ENCODE results near the gene POLR2H.

Gene POLR2H

DNA sequence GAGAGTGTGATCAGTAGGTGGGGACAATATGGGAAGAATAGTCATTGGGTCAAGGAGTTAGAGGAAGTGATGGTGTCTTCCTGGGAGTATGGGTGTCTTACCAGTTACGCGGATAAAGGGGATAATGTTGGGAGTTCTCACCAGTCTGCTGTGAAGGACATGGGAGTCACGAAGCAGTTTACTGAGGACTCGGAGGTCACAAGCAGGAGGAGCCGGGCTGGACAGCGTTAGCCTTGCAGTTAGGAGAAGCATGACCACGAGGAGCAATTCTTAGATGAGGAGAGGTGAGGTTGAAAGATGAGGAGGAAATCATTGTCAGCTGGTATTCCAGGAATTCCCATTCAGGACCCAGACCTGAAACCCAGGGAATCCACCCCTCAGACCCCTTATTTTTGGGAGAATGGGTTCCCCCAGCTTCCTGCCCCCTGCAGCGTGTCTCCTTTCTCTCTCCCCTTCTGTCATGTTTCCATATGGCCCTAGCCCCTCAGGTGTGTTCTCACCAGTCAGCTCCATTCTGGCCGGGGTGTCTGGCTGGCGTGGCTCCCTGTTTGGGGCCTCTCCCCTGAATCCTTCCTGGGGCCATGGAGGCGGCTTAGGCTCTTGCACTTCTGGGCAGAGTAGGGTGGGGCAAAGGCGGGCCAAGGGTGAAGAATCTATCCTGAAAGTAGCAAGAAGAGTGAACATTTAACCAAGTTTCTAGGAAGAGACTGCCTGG is 14.4 kb downstream of the POLR2H start:
- no peak for DNase-seq

DNA sequence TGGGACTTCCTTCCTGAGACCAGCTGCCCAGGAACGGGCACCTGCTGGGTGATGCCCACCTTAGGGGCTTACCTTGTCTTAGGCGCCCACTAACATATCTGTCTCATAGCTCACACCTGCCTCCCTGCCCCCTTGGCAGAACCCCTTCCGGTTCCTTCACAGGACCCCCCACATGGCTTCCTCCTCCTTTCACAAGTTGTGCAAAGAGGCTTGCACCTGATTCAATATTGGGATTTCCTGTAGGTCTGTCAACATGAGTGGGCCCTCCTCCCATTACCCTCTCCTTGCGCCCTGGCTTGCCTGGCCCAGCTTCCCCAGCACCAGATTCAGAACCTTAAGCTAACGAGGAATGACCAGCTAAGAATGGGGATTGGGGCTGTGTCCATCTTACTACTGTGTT is 15.9 kb downstream of the POLR2H start:
- DNase-seq = peak; percentile 43

DNA sequence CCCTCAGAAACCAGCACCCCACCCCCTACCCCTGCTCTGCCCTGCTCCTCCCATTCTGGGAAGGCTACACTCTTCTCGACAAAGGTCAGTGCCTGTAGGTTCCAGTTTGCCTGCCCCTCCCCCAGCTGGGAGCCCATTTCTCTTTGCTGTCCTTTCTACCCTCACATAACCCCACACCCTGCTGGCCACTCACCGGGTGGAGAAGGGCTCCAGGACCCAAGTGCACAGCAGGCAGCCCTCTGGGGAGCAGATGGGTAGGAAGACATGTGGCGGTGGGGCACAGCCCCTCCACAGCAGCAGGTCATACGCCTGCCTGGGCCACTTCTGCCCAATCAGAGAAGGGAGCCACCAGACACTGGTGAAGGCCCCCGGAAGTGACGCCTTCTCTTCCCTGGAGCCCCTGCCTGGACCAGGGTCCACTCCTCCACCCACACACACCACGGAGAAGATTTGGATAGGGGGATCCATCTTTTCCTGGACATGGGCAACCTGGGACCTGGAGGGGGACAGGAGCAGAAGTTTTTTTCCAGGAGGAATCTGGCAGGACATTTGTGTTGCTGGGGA is 16.5 kb downstream of the POLR2H start, which contains the start of gene THPO:
THPO (minus strand) TSS at position 326 of the 564 bp plus-strand sequence. CDS start 1,948 bp downstream, outside the sequence.
- DNase-seq = peak; percentile 89

DNA sequence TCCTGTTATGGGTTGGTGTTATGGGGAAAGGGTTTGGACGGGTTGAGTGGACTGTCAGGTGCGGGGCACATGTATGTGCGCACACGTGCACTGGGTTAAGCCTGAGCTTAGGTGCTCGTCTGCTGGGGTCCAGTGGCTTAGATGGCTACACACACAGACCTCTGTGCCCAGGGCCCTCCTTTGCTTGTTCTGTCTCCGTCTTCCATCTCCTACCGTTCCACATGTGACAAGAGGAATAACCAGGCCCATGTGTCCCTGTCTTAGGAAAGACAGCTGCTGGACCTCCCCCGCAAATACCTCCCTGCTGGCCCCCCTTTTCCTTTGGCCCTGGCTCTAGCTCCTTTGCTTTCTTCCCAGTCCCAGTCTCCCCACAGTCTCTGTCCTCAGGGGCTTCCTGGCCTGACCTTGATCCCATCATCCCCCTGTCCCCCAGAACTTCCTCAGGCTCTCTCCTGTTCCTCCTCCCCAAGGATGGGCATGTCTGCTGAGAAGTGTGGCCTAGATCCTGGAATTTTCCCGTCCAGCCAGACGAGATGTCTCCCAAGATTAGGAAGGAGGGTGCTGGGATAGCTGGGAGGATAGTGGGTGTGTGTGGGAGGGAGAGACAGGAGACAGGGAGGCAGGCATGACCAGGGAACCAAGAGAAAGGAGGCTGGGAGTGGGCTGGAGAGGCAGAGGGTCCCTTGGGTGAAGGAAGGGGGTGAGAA is 17.3 kb downstream of the POLR2H start:
- no peak for DNase-seq

DNA sequence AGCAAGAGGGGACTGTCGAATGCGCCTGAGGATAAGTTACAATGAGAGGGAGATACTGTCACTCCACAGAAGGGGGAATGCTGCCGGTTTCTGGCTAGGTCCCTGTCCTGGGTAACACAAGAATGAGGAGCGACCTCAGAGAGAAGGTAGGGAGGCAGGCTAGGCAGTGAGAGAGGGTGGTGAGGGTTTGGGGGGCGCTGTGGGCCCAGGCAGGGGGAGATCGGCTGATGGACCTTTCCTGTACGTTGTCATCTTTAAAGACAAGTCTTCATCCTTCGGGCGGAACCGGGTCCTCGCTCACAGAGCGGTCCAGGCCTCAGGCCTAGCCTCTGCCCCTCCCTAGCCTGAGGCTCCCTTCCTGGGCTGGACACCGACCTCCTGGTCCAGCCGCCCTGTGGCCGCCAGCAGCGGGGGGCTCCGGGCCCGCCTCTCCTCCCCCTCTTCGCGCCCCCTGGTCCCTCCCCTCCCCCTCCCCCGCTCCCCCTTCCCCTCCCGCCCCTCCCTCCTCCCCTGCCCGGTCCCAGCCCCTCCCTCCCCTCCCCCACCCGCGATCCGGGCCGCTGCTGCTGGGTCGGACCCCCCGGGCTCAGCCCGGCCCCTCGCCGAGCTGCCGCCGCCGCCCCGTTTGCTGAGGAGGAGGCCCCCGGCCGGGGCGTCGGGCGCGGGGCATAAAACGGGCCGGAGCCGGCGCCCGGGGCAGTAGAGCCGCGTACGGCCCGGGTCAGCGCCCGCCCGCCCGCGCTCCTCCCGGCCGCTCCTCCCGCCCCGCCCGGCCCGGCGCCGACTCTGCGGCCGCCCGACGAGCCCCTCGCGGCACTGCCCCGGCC is 18.1 kb downstream of the POLR2H start, which contains the start of gene CHRD:
CHRD (plus strand) TSS at position 697 of the 827 bp plus-strand sequence. CDS start 265 bp downstream, outside the sequence.
- no peak for DNase-seq

DNA sequence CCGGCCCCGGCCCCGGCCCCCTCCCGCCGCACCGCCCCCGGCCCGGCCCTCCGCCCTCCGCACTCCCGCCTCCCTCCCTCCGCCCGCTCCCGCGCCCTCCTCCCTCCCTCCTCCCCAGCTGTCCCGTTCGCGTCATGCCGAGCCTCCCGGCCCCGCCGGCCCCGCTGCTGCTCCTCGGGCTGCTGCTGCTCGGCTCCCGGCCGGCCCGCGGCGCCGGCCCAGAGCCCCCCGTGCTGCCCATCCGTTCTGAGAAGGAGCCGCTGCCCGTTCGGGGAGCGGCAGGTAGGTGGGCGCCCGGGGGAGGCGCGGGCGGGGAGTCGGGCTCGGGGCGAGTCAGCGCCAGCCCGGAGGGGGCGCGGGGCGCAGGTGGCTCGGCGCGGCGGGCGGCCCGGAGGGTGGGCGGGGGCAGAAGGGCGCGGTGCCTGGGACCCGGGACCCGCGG is 18.7 kb downstream of the POLR2H start:
- DNase-seq = peak; percentile 11

DNA sequence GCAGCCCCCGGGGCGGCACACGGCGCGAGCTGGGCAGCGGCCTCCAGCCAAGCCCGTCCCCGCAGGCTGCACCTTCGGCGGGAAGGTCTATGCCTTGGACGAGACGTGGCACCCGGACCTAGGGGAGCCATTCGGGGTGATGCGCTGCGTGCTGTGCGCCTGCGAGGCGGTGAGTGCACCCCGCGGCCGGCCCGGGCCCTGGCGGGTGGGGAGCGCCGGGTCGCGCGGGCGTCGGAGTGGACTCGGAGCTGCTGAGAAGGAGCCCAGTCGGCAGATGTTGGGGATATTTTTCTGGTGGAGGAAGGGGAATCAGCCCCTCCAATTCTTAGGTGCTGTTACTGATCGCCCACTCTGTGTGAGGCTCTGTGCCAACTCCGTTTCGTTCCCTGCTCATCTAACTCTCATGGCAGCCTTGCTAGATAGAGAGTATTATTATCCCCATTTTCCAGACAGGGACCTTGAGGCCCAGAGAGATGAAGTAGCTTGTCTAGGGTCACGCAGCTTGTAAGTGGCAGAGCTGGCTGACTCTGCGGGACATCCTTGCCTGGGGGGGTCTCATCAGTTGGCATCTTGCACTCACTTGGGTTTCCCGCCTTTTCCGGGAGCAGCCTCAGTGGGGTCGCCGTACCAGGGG is 19.2 kb downstream of the POLR2H start:
- DNase-seq = no peak

DNA sequence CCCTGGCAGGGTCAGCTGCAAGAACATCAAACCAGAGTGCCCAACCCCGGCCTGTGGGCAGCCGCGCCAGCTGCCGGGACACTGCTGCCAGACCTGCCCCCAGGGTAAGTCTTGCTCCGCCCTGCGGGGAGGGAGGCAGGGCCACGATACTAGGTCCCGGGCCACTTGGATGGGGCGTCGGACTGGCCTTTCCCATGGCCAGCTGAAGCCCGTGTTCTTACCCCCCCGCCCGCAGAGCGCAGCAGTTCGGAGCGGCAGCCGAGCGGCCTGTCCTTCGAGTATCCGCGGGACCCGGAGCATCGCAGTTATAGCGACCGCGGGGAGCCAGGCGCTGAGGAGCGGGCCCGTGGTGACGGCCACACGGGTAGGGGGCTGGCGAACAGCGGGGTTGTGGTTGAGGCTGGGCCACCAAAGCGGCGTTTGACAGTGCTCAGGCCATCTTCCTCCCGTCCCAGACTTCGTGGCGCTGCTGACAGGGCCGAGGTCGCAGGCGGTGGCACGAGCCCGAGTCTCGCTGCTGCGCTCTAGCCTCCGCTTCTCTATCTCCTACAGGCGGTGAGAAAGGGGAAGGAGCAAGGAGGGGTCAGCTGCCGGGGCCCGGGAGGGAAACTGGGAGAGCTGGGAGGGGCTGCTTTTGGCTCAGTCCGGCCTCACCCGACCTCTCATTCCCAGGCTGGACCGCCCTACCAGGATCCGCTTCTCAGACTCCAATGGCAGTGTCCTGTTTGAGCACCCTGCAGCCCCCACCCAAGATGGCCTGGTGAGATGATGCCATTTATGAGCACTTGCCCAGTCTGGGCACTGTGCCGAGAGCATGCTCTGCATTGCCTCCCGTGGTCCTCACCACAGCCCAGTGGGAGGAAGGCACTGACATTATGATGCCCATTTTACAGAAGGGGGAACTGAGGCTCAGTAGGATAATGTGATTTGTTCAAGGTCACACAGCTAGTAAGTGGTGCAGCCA is 20.0 kb downstream of the POLR2H start:
- no peak for DNase-seq

DNA sequence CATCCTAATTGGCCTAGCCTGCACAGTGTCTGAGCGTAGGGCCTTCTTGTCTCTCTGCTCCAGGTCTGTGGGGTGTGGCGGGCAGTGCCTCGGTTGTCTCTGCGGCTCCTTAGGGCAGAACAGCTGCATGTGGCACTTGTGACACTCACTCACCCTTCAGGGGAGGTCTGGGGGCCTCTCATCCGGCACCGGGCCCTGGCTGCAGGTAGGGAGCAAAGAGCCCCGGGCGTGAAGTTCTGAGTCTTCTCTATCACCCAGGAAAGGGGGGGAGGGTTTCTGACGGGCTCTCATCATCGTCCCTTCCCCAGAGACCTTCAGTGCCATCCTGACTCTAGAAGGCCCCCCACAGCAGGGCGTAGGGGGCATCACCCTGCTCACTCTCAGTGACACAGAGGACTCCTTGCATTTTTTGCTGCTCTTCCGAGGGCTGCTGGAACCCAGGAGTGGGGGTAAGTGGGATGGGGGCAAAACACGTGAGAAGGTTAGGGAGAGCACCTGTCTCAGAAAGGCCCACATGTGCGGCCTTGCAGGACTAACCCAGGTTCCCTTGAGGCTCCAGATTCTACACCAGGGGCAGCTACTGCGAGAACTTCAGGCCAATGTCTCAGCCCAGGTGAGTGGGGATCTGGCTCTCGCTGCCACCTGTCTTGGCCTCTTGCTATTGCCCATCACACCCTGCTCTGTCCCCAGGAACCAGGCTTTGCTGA is 21.0 kb downstream of the POLR2H start:
- DNase-seq = no peak

DNA sequence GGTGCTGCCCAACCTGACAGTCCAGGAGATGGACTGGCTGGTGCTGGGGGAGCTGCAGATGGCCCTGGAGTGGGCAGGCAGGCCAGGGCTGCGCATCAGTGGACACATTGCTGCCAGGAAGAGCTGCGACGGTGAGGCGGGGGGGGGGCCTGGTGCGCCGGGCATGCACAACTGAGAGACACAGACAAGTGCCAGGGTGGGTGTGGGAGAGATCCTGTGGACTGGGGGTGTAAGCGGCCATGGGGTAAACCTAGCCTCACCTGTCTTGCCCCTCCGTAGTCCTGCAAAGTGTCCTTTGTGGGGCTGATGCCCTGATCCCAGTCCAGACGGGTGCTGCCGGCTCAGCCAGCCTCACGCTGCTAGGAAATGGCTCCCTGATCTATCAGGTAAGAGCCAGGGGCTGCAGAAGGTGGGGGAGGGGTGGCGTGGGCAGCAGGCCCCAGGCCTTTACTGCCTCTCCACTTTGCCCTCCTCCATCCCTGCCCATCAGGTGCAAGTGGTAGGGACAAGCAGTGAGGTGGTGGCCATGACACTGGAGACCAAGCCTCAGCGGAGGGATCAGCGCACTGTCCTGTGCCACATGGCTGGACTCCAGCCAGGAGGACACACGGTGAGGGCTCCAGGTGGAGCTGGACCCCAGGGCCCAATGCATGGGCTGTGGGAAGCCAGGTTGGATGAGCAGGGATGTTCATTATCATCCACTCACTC is 21.7 kb downstream of the POLR2H start:
- DNase-seq = no peak

DNA sequence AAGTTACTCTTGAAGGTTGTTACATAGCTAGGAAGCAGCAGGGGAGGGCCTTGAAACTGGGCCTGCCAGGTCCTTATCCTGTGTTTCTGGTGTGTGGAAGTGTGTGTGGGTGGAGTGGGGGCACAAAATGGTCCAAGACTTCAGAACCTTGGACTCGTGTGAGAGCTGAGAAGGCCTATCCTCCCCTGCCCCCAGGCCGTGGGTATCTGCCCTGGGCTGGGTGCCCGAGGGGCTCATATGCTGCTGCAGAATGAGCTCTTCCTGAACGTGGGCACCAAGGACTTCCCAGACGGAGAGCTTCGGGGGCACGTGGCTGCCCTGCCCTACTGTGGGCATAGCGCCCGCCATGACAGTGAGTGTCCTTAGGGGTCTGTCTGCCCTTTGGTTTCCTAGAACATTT is 22.8 kb downstream of the POLR2H start:
- DNase-seq = no peak

DNA sequence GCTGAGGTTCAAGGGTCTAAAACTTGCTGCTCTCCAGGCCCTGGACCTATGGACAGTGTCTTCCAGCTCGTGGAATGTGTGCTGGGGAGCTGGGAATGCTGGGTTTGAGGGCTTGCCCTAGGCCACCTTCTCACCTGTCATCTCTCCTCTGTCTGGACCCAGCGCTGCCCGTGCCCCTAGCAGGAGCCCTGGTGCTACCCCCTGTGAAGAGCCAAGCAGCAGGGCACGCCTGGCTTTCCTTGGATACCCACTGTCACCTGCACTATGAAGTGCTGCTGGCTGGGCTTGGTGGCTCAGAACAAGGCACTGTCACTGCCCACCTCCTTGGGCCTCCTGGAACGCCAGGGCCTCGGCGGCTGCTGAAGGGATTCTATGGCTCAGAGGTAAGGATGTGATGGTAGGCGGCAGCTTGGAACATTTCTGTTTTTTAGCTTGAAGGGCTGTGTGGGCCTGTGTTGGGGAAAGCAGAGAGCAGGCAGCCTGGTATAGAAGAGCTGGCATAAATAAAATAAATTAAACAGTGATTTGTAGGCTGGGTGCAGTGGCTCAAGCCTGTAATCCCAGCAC is 23.4 kb downstream of the POLR2H start:
- DNase-seq = no peak

DNA sequence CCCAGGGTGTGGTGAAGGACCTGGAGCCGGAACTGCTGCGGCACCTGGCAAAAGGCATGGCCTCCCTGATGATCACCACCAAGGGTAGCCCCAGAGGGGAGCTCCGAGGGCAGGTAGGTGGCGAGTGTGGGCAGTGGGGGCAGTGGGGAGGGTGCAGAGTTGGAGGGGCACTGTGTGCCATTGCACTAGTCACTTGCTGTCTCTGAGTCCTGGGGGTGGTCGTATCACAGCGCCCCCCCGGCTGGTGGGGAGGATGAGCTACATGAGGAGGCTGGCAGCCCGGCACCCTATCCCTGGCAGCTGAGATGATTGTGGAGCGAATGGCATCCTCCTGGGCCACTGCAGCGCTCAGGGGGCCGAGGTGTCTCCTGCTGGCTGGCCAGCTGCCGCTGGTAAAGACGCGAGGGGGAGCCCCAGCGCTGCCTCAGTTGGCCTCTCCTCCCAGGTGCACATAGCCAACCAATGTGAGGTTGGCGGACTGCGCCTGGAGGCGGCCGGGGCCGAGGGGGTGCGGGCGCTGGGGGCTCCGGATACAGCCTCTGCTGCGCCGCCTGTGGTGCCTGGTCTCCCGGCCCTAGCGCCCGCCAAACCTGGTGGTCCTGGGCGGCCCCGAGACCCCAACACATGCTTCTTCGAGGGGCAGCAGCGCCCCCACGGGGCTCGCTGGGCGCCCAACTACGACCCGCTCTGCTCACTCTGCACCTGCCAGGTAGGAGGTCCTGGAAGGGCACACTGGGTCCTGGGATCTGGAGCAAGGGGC is 24.7 kb downstream of the POLR2H start:
- no peak for DNase-seq

DNA sequence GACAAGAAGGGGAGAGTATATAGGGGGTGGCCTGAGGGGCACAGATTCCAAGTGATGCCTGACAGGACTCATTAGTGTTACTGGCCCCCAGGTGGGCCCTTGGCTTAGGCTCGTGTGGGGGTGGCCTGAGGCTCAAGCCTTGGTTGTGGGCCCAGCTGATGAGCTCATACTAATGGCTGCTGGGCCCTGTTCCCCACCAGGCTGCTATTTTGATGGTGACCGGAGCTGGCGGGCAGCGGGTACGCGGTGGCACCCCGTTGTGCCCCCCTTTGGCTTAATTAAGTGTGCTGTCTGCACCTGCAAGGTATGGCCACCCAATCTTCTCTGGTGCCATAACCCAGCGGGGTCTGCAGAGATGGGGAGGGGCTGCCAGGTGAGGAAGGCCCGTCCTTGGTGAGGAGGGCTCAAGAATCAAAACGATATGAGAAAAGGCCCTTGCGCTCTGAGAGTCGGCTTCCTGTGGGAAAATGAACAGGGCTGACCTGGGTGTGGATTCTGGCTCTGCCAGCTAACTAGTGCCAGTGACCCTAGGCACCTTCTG is 25.7 kb downstream of the POLR2H start:
- no peak for DNase-seq

DNA sequence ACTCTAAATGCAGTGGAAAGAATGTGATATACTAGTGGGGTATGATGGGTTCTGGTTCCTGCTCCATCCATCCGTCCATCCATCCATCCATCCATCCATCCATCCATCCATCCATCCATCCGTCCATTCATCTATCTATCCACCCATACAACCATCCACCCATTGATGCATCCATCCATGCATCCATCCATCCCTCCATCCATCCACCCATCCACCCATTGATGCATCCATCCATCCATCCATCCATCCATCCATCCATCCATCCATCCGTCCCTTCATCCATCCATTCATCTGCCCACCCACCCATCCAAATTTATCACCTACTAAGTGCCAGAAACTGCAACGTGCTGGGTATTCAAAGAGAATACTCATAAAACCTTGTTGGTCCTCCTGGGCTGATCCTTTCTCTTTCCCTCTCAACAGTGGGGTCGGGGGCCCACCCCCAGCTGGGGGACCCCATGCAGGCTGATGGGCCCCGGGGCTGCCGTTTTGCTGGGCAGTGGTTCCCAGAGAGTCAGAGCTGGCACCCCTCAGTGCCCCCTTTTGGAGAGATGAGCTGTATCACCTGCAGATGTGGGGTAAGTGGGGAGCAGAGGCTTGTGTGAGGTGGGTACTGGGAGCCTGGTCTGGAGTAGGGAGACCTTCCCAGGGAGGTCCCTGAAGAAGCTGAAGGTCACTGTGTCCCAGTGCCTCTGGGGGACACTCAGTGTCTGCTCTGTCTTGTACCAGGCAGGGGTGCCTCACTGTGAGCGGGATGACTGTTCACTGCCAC is 26.8 kb downstream of the POLR2H start:
- no peak for DNase-seq

DNA sequence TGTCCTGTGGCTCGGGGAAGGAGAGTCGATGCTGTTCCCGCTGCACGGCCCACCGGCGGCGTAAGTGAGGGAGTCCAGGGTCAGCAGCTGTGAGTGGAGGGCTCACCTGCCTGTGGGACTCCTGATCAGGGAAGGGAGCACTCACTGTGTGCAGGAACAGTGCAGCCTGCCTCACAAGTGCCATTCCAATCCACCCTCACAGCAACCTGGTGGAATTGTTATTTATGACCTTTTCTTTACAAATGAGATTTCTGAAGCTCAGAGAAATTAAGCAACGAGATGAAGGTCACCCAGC is 27.4 kb downstream of the POLR2H start:
- DNase-seq = no peak

DNA sequence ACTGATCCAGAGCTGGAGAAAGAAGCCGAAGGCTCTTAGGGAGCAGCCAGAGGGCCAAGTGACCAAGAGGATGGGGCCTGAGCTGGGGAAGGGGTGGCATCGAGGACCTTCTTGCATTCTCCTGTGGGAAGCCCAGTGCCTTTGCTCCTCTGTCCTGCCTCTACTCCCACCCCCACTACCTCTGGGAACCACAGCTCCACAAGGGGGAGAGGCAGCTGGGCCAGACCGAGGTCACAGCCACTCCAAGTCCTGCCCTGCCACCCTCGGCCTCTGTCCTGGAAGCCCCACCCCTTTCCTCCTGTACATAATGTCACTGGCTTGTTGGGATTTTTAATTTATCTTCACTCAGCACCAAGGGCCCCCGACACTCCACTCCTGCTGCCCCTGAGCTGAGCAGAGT is 27.9 kb downstream of the POLR2H start:
- no peak for DNase-seq

DNA sequence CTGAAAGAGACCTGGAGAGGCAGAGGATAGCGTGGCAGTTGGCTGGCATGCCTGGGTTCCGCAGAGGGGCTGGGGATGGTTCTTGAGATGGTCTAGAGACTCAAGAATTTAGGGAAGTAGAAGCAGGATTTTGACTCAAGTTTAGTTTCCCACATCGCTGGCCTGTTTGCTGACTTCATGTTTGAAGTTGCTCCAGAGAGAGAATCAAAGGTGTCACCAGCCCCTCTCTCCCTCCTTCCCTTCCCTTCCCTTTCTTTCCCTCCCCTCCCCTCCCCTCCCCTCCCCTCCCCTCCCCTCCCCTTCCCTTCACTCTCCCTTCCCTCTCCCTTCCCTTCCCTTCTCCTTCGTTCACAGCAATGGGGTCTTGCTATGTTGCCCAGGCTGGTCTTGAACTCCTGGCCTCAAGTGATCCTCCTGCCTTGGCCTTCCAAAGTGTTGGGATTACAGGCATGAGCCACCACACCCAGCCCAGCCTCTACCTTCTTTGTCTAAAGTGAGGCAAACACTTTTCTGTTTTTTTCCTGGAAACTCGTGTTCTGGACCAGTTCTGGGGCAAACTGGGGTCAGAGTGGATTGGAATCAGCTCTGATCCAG is 28.5 kb downstream of the POLR2H start:
- no peak for DNase-seq

Measured in NCI-H510A treated with DMSO at 0.1 percent for 48 hours (cell line).